ENCODE data around the gene RAPGEF5. TPM values are rescaled to one million over a fixed set of nuclear protein-coding genes. Genes with fewer than 3 reads are reported as not detected.

RAPGEF5 gene
- total and polyA plus RNA-seq, 10 donors, result 10.2 to 335 (median 184) TPM

DNA sequence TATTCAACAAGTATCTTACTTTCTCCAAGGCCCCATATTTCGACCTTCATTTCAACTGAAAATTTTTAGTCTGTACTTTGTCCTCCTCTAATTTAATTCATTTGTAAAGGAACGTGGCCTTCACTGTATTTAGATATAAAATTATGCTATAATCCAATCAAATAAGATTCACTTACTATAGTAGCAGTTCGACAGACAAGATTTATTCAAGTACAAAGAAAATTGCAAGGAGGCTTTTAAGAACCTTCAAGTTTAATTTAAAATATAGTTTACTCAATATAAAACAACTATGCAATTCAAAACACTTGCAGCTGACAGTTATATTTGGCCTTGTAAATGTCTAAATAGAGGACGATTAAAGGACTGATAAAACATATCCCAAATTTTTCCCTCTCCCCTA is 85.6 kb downstream of the RAPGEF5 start:
- Histone ChIP-seq H3K4me3 (no peak overlapping the region), H3K27me3 (replicated peaks in 1 of 7) (no peaks in the 10 kb centered on the region), H3K36me3 (no peaks in the 10 kb centered on the region), H3K27ac (no peak overlapping the region), H3K4me1 (peaks cover 0 to 18% (median 0%) of the 10 kb centered on the region in 6 donors), H3K9me3 (no peaks in the 10 kb centered on the region)
- DNase-seq, result no peak
- TF ChIP-seq POLR2A (IDR thresholded peaks at IDR 0.05), result no peak
- TF ChIP-seq, protein P1, sequence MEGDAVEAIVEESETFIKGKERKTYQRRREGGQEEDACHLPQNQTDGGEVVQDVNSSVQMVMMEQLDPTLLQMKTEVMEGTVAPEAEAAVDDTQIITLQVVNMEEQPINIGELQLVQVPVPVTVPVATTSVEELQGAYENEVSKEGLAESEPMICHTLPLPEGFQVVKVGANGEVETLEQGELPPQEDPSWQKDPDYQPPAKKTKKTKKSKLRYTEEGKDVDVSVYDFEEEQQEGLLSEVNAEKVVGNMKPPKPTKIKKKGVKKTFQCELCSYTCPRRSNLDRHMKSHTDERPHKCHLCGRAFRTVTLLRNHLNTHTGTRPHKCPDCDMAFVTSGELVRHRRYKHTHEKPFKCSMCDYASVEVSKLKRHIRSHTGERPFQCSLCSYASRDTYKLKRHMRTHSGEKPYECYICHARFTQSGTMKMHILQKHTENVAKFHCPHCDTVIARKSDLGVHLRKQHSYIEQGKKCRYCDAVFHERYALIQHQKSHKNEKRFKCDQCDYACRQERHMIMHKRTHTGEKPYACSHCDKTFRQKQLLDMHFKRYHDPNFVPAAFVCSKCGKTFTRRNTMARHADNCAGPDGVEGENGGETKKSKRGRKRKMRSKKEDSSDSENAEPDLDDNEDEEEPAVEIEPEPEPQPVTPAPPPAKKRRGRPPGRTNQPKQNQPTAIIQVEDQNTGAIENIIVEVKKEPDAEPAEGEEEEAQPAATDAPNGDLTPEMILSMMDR (IDR thresholded peaks at IDR 0.05 in 8 of 11, conservative IDR thresholded peaks at IDR 0.05 in 3 of 11), result no peak
- TF ChIP-seq POLR2AphosphoS5 (IDR thresholded peaks at IDR 0.05), result no peak
- intact Hi-C loops (cut with DNase I; ENCODE audit: low total_unique reads), result no loop called here
- 76 to 90% (median 85%) methylated on average over 4 of the region's 4 CpGs for WGBS, 5 donors

DNA sequence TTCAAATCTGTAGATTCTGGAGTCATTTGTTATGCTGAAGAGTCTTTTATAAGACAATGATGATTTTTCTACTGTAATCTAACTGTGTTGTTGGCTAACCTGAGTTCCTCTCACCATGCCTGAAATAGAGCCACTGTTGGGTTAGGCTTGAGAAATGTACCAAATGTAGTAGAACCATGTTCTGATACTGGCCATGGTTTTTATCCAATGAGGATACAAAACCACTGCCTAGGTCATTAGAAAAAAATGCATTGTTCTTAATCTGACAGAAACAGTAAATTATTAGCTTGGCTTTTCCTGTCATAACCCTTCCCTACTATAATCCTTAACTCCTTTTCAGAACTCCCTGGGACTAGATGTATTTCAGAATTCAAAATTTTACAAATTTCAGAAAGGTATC is 86.6 kb downstream of the RAPGEF5 start:
- H3K27ac ChIP-seq, result no peak overlapping the region
- DNase-seq, result no peak
- intact Hi-C loops (cut with DNase I; ENCODE audit: low total_unique reads), result no loop called here
- TF ChIP-seq POLR2AphosphoS5 (IDR thresholded peaks at IDR 0.05) (no peak), POLR2A (IDR thresholded peaks at IDR 0.05) (no peak)
- TF ChIP-seq, protein P1 (IDR thresholded peaks at IDR 0.05 in 8 of 11, conservative IDR thresholded peaks at IDR 0.05 in 3 of 11), result no peak
- no peaks in the 10 kb centered on the region for H3K27me3 ChIP-seq (replicated peaks in 1 of 7)
- H3K9me3 ChIP-seq, result no peaks in the 10 kb centered on the region
- no peaks in the 10 kb centered on the region for H3K36me3 ChIP-seq
- H3K4me1 ChIP-seq, result peaks cover 0 to 18% (median 0%) of the 10 kb centered on the region in 6 donors
- no peak overlapping the region for H3K4me3 ChIP-seq

DNA sequence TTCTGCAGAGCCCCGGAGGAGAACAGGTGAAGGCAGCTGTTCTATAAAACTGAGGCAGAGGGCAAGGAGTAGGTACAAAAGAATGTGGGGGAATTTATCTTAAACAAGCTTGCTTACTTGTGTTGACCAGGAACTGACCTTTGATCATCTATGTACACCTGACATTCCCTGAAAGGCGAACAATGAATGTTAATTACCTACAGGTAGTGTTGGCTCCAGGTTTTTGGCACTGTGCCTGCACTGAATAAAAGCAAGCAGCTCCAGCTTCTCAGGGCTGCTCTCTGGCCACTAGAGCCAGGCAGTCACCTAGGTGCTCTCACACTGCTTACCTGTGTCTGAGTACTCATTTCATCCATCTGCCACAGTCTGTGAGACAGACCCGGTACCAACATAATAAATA is 87.0 kb downstream of the RAPGEF5 start:
- no peak overlapping the region for H3K27ac ChIP-seq
- no peaks in the 10 kb centered on the region for H3K36me3 ChIP-seq
- intact Hi-C loops (cut with DNase I; ENCODE audit: low total_unique reads), result no loop called here
- no peaks in the 10 kb centered on the region for H3K9me3 ChIP-seq
- WGBS, 5 donors, result 88 to 98% (median 95%) methylated on average over 3 of the region's 3 CpGs
- TF ChIP-seq POLR2A (IDR thresholded peaks at IDR 0.05) (no peak), POLR2AphosphoS5 (IDR thresholded peaks at IDR 0.05) (no peak)
- TF ChIP-seq, protein P1 (IDR thresholded peaks at IDR 0.05 in 8 of 11, conservative IDR thresholded peaks at IDR 0.05 in 3 of 11), result no peak
- no peaks in the 10 kb centered on the region for H3K27me3 ChIP-seq (replicated peaks in 1 of 7)
- no peak overlapping the region for H3K4me3 ChIP-seq
- peaks cover 0 to 18% (median 0%) of the 10 kb centered on the region in 6 donors for H3K4me1 ChIP-seq
- DNase-seq, result no peak

DNA sequence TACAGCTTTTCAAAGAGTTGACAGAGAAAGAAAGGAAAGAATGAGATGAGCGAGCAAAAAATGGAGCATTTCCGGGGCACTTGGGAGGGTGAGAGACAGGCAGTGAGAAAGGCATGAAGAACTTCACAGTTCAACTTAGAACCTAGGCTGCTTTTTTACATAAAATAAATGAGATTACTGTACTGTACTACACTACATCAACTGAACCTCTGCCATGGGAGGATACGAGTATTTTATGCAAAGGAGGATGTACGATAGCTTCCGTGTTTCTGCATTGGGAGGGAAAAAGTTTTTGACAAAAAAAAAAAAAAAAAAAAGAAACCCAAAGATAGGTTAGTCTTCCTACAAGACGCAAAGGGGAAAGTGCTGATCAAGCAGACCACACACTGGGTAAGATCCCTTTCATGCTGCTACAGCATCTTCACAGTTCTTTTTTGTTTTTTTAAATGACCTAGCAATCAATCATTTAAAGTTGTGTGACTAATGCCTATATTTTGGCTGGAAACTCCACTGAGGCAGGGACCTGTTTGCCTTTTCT is 88.0 kb downstream of the RAPGEF5 start:
- Histone ChIP-seq H3K36me3 (no peaks in the 10 kb centered on the region), H3K27me3 (replicated peaks in 1 of 7) (no peaks in the 10 kb centered on the region), H3K4me3 (no peak overlapping the region), H3K9me3 (no peaks in the 10 kb centered on the region), H3K4me1 (peaks cover 0 to 18% (median 0%) of the 10 kb centered on the region in 6 donors), H3K27ac (no peak overlapping the region)
- DNase-seq, result no peak
- intact Hi-C loops (cut with DNase I; ENCODE audit: low total_unique reads), result no loop called here
- TF ChIP-seq POLR2A (IDR thresholded peaks at IDR 0.05), result no peak
- TF ChIP-seq, protein P1 (IDR thresholded peaks at IDR 0.05 in 8 of 11, conservative IDR thresholded peaks at IDR 0.05 in 3 of 11), result no peak
- TF ChIP-seq POLR2AphosphoS5 (IDR thresholded peaks at IDR 0.05), result no peak
- 58 to 81% (median 72%) methylated on average over 6 of the region's 6 CpGs for WGBS, 5 donors
